Heart right ventricle (tissue), 16 donors: Measurements from ENCODE around the gene SHANK1. TPM values are rescaled to one million over a fixed set of nuclear protein-coding genes. Genes with fewer than 3 reads are reported as not detected.
A peak's percentile ranks its signal among the peaks of the same experiment; 100 is the strongest.

ENCODE experiments used
- ATAC-seq, 8 donors: fragments of 200-7000 bp; cut with Tn5 transposase; one replicate each; pipeline ENCODE4 v1.9.1; 2020; ENCODE audit warnings: mild to moderate bottlenecking in 8 of 8, moderate library complexity in 8 of 8, moderate number of reproducible peaks in 1 of 8
- DNase-seq, 2 donors: peaks; one replicate each; pipeline ENCODE4 v3.0.0-alpha.2; 2020
- H3K27ac ChIP-seq, 10 donors: fragments of 200-600 bp; sonication (generic) in 2 of 10; one replicate each; pipeline versions ENCODE4 v1.5.0 to v1.8.0; 2020 to 2022; ENCODE audit warnings: mild to moderate bottlenecking in 3 of 10
- H3K27me3 ChIP-seq, 7 donors: fragments of 200-600 bp; one replicate each; pipeline ENCODE4 v1.8.0; 2021 to 2022; ENCODE audit warnings: mild to moderate bottlenecking in 2 of 7
- H3K36me3 ChIP-seq, 9 donors: fragments of 200-600 bp; sonication (generic) in 1 of 9; one replicate each; pipeline versions ENCODE4 v1.5.0 to v1.8.0; 2020 to 2022; ENCODE audit warnings: mild to moderate bottlenecking in 2 of 9
- H3K4me1 ChIP-seq, 9 donors: fragments of 200-600 bp; sonication (generic) in 1 of 9; one replicate each; pipeline versions ENCODE4 v1.5.0 to v1.8.0; 2020 to 2022; ENCODE audit warnings: mild to moderate bottlenecking in 4 of 9
- H3K4me3 ChIP-seq, 10 donors: fragments of 200-600 bp; sonication (generic) in 2 of 10; one replicate each; pipeline versions ENCODE4 v1.5.0 to v1.8.0; 2020 to 2022; ENCODE audit warnings: mild to moderate bottlenecking in 7 of 10, moderate library complexity in 2 of 10
- H3K9me3 ChIP-seq, 11 donors: fragments of 200-600 bp in 10 of 11; sonication (generic) in 2 of 11; one replicate each; pipeline versions ENCODE4 v1.5.0 to v1.8.0; 2013 to 2022; ENCODE audit warnings: mild to moderate bottlenecking in 2 of 11, control low read depth in 1 of 11, moderate library complexity in 1 of 11
- CTCF ChIP-seq, 9 donors: fragments of 200-600 bp; sonication (generic) in 2 of 9; IDR thresholded peaks; one replicate each; pipeline versions ENCODE4 v1.5.0 to v1.8.0; 2021 to 2022; ENCODE audit warnings: antibody characterized with exemption in 9 of 9, mild to moderate bottlenecking in 5 of 9, moderate library complexity in 1 of 9
- WGBS, 2 donors: extraction: QIAGEN DNeasy Blood & Tissue Kit; methylation state at CpG; one replicate each; pipeline ENCODE4 v1.1.7; 2013; ENCODE audit warnings: inconsistent platforms in 1 of 2; 5-methylcytosine and 5-hydroxymethylcytosine counted together
- intact Hi-C, 10 donors: fragments of 100-400 bp; cut with DNase I; formaldehyde crosslinking; loops; one replicate each; pipeline versions ENCODE4 v1.11.1 to v1.14.2; 2022
- polyA plus RNA-seq, 2 donors: library from polyadenylated mRNA; stranded (reverse); fragments of 200-250 nt; gene quantifications; one replicate each; pipeline ENCODE4 v1.2.3, GENCODE V29; 2013
- total RNA-seq, 10 donors: library from RNA; stranded (reverse); fragmentation: NEBNext Ultra II Directional in 3 of 10; extraction: Animal tissue kit (Norgen Biotek cat#: 25700) in 3 of 10; gene quantifications; one replicate each; pipeline versions ENCODE4 v1.2.1 to v1.2.4, GENCODE V29; 2021 to 2023
- donor health status: Arrhythmogenic right ventricular cardiomyopathy.
- donor health status: ischemic (EF 13 %, LVEDD 7.1; RV severe dilation, severe dysfunction).
- donor health status: healthy with polysubstance abuse.
- donor health status: DM: no; HTN: yes; CAD: no.
- donor health status: DM: no; HTN: no; CAD: no.
- donor health status: ischemic (EF 25% LVEDD 6.9; RV normal size, moderate dysfunction).
- donor health status: ischemic (EF 25% LVEDD 5.7; RV mildly dilated, moderate dysfunction).
- donor health status: healthy.
- donor health status: DM: yes; HTN: yes; CAD: no.
- donor health status: Ischemic cardiomyopathy.
- donor health status: ischemic (EF 35%, LVEDD 5.7; RV mildly dilated, moderate dysfunction).
- donor health status: nonischemic (EF 11% LVEDD 7.7; RV severe dilation, severe dysfunction).
- donor health status: DM: yes; HTN: yes; CAD: no.
- donor health status: PGD.
- donor health status: ischemic (EF 29% LVEDD 5.4; RV normal size, mild dysfunction).
- donor health status: nonischemic (EF 23%, LVEDD 6.1; RV moderate dilation, normal function).

The SHANK1 gene
- total and polyA plus RNA-seq, 12 donors, result 0.07 to 1.5 (median 0.37) TPM; not detected in 1

GRCh38 chr19:50673118-50673517 lies 46.5 kb downstream of the SHANK1 start:
- peaks cover 0 to 85% (median 69%) of the 10 kb centered on the region in 7 donors for H3K27me3 ChIP-seq
- H3K27ac ChIP-seq, result no peak overlapping the region
- H3K36me3 ChIP-seq, result no peaks in the 10 kb centered on the region
- peaks cover 0 to 9% (median 0%) of the 10 kb centered on the region in 11 donors for H3K9me3 ChIP-seq
- 28 to 31% methylated on average over 15 of the region's 15 CpGs for WGBS, 2 donors
- no peak overlapping the region for H3K4me3 ChIP-seq
- DNase-seq (no peak), ATAC-seq (no peak)
- TF ChIP-seq CTCF (IDR thresholded peaks at IDR 0.05), result no peak
- no peaks in the 10 kb centered on the region for H3K4me1 ChIP-seq
- intact Hi-C loops, result loop anchor here in 1 of 10 donors (5.0 kb wide), 1 partner anchor 109 kb away; no protein-coding TSS in a partner anchor

DNA sequence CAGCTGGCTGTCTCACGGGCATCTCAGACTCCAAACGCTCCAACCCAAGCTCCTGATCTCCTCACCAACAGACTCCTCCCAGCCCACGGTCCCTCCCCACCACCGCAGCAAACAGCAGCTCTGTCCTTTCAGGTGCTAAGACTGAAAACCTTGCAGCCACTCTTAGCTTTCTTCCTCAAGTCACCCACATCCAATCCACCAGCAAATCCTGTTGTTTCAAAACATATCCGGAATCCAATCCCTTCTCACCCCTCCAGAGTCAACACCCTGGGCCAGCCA lies 49.6 kb downstream of the SHANK1 start:
- no peak for ATAC-seq
- peaks cover 0 to 12% (median 5%) of the 10 kb centered on the region in 9 donors for H3K4me1 ChIP-seq
- intact Hi-C loops, result loop anchor here in 1 of 10 donors (5.0 kb wide), 1 partner anchor 112 kb away; no protein-coding TSS in a partner anchor
- H3K4me3 ChIP-seq, result no peak overlapping the region
- no peak for DNase-seq
- WGBS, 2 donors, result 29 to 31% methylated on average over 5 of the region's 5 CpGs
- no peak for TF ChIP-seq CTCF (IDR thresholded peaks at IDR 0.05)
- H3K9me3 ChIP-seq, result no peaks in the 10 kb centered on the region
- no peaks in the 10 kb centered on the region for H3K36me3 ChIP-seq
- H3K27ac ChIP-seq, result no peak overlapping the region
- peaks cover 3 to 95% (median 82%) of the 10 kb centered on the region in 7 donors for H3K27me3 ChIP-seq

DNA sequence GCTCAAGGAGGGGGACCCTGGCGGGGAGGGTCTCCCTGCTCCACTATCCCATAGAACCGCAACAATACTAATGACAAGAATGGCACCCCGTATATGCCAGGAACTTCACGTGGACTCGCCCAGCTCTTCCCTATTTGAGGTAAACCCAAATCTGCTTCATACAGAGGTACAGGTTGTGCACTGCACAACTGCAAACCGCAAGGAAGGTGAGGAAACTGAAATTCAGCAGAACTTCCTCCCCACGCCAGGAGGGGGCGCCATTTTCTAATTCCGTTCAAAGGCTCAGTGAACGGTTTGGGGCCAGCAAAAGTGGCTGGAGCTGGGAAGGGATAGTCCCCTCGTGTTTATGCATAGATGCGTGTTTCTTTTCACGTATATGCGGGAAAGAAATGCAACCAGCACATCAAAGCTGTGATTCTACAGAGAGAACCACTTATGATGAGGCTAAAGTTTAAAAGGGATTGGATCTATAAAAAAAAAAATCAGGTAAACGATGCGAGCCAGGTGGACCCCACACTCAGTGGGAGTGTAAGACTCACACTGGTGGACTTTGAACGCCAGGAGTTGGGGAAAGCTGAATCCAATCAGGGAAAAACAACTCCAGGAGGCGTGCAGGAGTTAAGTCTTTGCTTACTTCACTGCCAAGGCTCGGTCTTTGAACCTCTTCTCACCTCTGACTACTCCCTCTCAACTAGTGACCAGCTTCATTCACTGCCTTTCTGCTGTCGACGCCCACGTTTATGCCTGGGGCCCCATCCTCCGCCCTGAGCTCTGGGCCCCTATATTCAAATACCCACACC lies 50.1 kb downstream of the SHANK1 start:
- Histone ChIP-seq H3K36me3 (no peaks in the 10 kb centered on the region), H3K4me1 (peaks cover 0 to 12% (median 5%) of the 10 kb centered on the region in 9 donors), H3K27me3 (peaks cover 3 to 96% (median 87%) of the 10 kb centered on the region in 7 donors), H3K4me3 (no peak overlapping the region), H3K9me3 (no peaks in the 10 kb centered on the region), H3K27ac (no peak overlapping the region)
- intact Hi-C loops, result loop anchor here in 1 of 10 donors (5.0 kb wide), 1 partner anchor 113 kb away; no protein-coding TSS in a partner anchor
- TF ChIP-seq CTCF (IDR thresholded peaks at IDR 0.05), result peak; percentile 49 to 75 (median 69)
- WGBS, 2 donors, result 42 to 44% methylated on average over 23 of the region's 23 CpGs
- ATAC-seq, result no peak
- DNase-seq, result no peak

- Histone ChIP-seq H3K4me1 (peaks cover 0 to 12% (median 5%) of the 10 kb centered on the region in 9 donors), H3K36me3 (no peaks in the 10 kb centered on the region), H3K9me3 (no peaks in the 10 kb centered on the region), H3K4me3 (no peak overlapping the region), H3K27ac (no peak overlapping the region), H3K27me3 (peaks cover 3 to 95% (median 92%) of the 10 kb centered on the region in 7 donors)
- no peak for ATAC-seq
- no peak for TF ChIP-seq CTCF (IDR thresholded peaks at IDR 0.05)
- no peak for DNase-seq
- WGBS, 2 donors, result 40% methylated on average over 14 to 20 of the region's 20 CpGs
- intact Hi-C loops, result no loop called here
These were observed 50.7 kb downstream of the SHANK1 start for GRCh38 chr19:50668879-50669278.
